HT-29 (cell line): ENCODE measurements around the gene CALHM1. TPM values are rescaled to one million over a fixed set of nuclear protein-coding genes. Genes with fewer than 3 reads are reported as not detected.
"Not testable (repeated sequence)": the region's sequence is repeated elsewhere in the genome, so short reads cannot be mapped to it uniquely, and the experiment has no call there.

Experiments
- DNase-seq: peaks from one replicate; pipeline ENCODE4 v3.0.0-alpha.2; 2015; ENCODE audit warnings: low spot score
- total RNA-seq: library from RNA; depleted of rRNA; stranded (reverse); fragments of >200 nt; shearing (Covaris generic); gene quantifications from 2 replicates; pipeline ENCODE4 v1.2.3, GENCODE V29; 2014; rRNA removed

The CALHM1 gene
- not detected in 2 replicates for total RNA-seq

DNA sequence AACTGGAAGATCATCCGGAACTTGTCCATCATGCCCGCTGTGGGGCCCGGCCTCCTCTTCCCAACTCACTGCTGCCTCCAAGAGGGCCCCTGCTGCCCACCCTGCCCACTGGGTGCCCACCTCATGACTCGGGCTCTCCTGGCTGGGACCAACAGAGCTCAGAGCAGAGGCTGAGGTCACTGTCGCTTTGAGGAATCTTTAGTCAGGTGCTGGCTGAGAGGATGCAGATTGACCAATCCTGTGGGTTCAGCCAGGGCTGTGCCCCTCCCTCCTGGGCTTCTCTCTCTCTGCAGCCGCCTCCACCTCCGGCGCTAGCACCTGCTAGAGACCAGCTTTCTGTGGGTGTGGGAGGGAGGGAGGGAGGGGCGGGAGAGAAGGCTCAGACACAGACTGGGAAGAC is at the start of gene CALHM1:
Gene CALHM1, minus strand, starts transcription at position 181 of the 400 bp plus-strand sequence. Its CDS starts 149 bp downstream, at position 32.
- DNase-seq, result no peak

DNA sequence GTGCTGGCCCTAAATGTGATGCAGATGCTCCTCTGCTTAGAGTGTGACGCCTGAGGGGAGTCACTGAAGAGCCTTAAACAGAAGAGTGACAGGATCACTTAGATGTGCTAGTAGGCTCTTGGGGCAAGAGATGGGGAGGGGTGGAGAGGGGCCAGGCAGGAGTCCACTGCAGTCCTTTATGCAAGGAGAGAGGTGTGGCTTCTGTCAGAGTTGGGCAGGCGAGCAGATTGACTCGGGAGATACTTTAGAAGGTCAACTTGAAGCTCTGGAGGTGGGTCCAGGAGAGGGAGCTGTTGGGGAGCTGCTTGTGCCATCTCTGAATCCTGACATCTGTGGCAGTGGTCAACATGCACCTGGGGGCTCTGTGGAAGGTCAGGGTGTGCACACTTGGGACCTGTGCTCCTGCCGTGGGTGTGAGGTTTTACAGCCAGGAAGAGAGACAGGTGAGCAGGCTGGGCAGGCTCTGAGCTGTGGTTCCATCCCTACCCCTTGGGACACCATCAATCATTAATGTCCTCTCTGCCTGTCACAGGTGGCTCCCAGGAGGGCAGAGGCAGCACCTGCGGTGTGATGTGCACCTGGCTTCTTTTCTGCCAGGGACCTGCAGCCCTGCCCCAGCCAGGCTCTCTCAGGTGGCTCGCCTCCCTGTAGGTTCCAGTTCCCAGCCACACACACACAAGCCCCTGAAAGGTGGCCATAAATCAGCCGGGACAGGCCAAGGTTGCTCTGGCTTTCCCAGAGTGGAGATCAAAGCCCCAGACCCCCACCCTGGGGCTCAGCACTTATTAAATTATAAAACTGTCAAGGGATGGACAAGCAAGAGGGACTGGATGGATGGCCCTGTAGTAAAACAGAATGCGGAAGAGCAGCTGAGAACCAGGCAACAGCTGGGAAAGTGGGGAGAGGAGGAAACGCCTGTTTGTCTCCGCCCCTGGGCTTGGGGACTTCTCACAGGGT is 48.8 kb upstream of the CALHM1 start:
- DNase-seq, result no peak

GRCh38 chr10:103506061-103506460 is 47.4 kb upstream of the CALHM1 start:
- DNase-seq, result no peak

DNA sequence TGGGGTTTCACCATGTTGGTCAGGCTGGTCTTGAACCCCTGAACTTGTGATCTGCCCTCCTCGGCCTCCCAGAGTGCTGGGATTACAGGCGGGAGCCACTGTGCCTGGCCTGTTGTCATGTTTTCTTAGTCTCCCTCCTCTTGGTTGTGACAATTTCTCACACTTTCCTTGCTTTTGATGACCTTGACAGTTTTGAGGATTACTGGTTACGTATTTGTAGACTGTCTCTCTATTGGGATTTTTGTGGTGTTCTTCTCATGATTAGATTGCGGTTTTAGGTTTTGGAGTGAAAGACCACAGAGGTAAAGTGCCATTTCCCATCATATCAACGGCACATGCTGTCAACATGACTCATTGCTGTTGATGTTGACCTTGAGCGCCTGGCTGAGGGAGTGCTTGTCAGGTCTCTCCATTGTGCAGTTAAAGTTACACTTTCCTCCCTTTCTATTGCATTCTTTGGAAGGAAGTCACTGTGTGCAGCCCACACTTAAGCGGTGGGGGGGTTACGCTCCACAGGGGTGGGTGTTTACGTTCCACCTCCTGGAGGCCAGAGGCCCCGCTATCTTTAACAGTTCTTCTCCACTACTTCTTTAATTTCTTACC is 45.6 kb upstream of the CALHM1 start:
- no peak for DNase-seq

- DNase-seq, result not testable (repeated sequence)
These were observed 45.1 kb upstream of the CALHM1 start for GRCh38 chr10:103503777-103504176.

- DNase-seq, result no peak
These were observed 44.4 kb upstream of the CALHM1 start for GRCh38 chr10:103502849-103503660.

GRCh38 chr10:103501186-103501585 is 42.5 kb upstream of the CALHM1 start:
- no peak for DNase-seq

DNA sequence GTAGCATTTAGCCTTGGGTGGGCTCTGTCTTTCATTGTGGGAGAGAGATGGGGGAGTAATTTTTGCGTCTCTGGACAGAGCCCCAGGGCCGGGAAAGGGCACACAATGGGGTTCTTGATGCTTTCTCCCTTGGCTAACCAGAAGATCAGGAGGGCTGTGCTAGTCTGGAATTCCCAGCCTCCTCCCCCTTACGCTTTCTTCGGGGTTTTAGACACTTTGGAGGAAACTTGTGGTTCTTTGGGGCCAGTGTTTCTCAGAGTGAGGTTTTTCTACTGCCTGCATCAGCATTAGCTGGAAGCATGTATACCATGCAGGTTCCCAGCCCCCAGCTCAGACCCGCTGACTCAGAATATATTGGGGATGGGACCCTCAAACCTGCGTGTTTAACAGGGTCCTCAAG is 41.8 kb upstream of the CALHM1 start:
- no peak for DNase-seq

GRCh38 chr10:103499881-103500280 is 41.2 kb upstream of the CALHM1 start:
- DNase-seq, result no peak

GRCh38 chr10:103498936-103499638 is 40.4 kb upstream of the CALHM1 start:
- no peak for DNase-seq

- DNase-seq, result no peak
These were observed 38.6 kb upstream of the CALHM1 start for GRCh38 chr10:103497161-103497915.

GRCh38 chr10:103495321-103495720 is 36.6 kb upstream of the CALHM1 start:
- no peak for DNase-seq

DNA sequence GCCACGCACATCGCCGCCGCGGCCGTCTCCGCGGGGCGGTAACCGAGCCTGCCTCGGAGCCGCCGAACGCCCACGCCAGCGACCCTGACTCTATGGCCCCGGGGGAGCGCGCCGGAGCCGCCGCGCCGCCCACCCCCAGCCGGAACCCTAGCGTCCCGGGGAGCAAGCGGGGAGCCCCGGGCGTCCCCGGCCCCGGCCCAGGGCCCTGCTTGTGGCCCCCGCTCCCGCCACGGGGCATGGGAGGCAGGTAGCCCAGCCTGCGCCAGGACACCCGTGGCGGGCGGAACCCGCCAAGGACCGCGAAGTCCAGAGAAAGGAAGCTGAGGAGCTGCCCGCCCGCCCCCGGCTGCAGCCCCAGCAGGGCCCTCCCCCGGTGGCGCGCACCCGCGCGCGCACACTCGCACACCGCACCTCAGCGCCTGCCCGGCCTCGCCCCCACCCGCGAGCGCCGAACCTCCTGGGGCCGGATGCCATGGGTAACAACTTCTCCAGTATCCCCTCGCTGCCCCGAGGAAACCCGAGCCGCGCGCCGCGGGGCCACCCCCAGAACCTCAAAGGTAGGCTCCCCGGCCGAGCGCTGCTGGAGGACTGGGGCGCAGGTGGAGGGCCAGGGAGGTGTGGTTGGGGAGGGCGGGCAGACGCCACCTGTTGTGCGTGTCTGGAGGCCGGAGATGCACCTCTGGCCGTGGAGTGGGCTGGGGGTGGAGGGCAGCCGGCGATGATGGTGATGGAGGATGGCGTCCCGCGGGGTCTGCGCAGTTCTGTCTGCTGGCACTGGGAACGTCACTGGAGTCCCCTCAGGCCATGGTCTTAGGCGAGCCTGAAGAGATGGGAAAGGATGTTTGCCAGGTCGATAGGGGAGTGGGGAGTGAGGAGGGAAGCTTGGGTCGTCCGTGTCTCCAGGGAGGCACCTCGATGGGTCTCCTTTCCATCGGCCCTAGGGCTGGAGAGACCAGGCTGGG is 35.5 kb upstream of the CALHM1 start:
- no peak for DNase-seq

DNA sequence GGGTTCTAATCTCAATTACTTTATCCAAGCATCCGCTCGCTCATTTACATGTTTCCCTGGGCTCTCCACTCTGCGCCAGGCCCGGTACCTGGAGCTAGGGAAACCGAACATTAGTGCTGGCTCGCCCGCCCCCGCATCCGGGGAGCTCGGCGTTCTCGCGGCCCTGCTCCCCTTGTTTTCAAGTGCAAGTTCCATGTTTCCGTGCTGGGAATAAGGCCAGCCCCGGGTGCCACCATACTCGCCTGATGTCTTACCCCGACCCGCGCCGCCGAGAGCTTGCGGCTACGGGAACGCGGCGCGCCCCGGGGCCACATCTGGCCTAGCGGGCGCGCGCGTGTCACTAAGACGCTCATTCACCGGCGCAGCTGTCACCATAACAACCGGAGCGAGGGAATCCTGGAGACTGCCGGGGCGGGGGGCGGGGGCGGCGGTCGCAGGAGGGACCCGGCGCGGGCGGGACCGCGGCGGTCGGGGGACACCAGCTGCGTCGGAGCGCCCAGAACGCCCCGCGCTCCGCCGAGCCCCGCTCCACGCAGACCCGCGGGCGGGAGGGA is 34.7 kb upstream of the CALHM1 start, which contains the start of gene NEURL1:
Gene NEURL1, plus strand, starts transcription at position 344 of the 554 bp plus-strand sequence. CDS start 683 bp downstream, outside the sequence.
- DNase-seq, result no peak

DNA sequence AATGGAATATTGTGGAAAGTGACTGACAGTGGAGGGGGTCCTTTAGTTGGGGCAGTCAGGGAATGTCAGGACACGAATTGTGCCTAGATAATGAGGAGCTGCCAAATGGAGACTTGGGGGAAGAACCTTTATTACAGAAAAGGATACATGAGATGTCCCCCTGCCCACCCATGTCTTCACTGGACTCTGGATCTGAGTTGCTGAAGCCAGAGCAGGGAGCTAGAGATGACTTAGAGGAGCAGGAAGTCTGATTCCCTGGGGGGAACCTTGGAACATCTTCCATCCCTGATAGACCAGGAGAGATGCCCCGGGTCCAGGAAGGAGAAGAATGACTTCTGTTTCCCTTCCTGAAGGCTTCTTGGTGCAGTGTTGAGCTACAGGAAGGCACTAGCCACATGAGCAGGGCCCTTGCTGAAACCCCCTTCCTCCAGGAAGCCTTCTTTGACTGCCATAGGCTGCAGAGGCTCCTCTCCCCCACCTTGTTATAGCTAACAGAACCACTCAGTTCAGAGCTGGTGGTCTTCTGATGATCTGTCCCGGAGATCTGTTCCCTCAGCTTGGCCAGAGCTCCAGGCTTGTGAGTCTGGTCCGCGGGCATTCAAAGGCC is 34.1 kb upstream of the CALHM1 start:
- no peak for DNase-seq

DNA sequence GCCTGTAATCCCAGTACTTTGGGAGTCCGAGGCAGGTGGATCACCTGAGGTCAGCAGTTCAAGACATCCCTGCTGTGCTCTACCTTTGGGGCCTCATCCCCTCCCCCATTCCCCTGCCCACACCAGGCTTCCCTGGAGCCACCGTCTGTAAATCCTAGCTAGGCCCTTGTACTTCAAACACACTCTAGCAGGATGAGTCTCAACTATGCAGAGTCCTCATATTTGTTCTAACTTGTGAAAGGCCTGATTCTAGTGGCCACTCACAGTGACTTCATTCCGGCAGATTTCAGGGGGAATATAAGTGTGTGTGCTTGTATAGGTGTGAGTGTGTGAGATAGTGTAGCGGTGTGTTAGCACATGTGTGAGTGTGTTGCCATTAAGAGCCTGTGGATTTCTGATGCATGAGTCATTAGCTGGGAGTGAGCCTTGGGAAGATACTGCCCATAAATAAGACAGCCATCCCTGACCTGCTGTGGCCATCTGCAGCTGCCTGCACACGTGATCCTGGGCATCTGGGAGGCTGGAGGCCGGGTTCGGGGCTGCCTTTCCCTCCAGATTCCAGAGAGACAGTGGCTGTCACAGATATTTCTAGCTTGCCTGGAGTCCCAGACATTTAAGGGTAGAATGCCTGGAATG is 33.1 kb upstream of the CALHM1 start:
- DNase-seq, result peak; percentile 25

- no peak for DNase-seq
These were observed 32.2 kb upstream of the CALHM1 start for GRCh38 chr10:103490986-103491314.

- no peak for DNase-seq
These were observed 28.7 kb upstream of the CALHM1 start for GRCh38 chr10:103487410-103487708.
